Measurements from ENCODE around the gene SETMAR. TPM values are rescaled to one million over a fixed set of nuclear protein-coding genes. Genes with fewer than 3 reads are reported as not detected.
"Not testable (repeated sequence)": the region's sequence is repeated elsewhere in the genome, so short reads cannot be mapped to it uniquely, and the experiment has no call there.

SETMAR gene
- total RNA-seq, 1 experiment from 2014 or later, result 9.4 TPM

GRCh38 chr3:4323246-4324027 lies 20.3 kb downstream of the SETMAR start:
- no peaks in the 10 kb centered on the region for H3K4me1 ChIP-seq (ENCODE audit: control insufficient read depth in 1 of 2, insufficient read depth in 2 of 2, low read length in 2 of 2)
- intact Hi-C loops (cut with micrococcal nuclease), result no loop called here
- no peaks in the 10 kb centered on the region for H3K9me2 ChIP-seq (ENCODE audit: insufficient read depth)
- TF ChIP-seq SRF (IDR thresholded peaks at IDR 0.05; ENCODE audit: low read depth), result no peak
- no peaks in the 10 kb centered on the region for H4K20me1 ChIP-seq (ENCODE audit: insufficient read depth)
- H3K4me3 ChIP-seq (replicated peaks in 1 of 2; ENCODE audit: low read depth in 1 of 2, low read length in 2 of 2), result no peak overlapping the region
- H3K27ac ChIP-seq (ENCODE audit: low read depth, low read length), result no peak overlapping the region
- H2AFZ ChIP-seq (ENCODE audit: low read depth, low read length, poor library complexity, severe bottlenecking), result no peak overlapping the region
- ChIA-PET RAD21 (ENCODE audit: low non-redundant PET in 1 of 2, low total read pairs in 2 of 2, uncharacterized antibody in 2 of 2, unreplicated experiment in 2 of 2) (no interaction called here), CTCF (no interaction called here), POLR2A (no interaction called here)
- no peaks in the 10 kb centered on the region for H3K9me3 ChIP-seq (ENCODE audit: control insufficient read depth in 1 of 2, insufficient read depth in 1 of 2, low read depth in 1 of 2, low read length in 2 of 2)
- no TSS peak for BruUV-seq (replicated peaks)
- H3K4me2 ChIP-seq (ENCODE audit: low read length), result no peak overlapping the region
- no peaks in the 10 kb centered on the region for H3K27me3 ChIP-seq (ENCODE audit: insufficient read depth, low read length)
- no peak overlapping the region for H3K9ac ChIP-seq (ENCODE audit: low read length)
- H3K36me3 ChIP-seq (ENCODE audit: control insufficient read depth in 1 of 2, insufficient read depth in 2 of 2, low read length in 2 of 2), result no peaks in the 10 kb centered on the region
- DNase-seq (ENCODE audit: low read depth, low spot score), result no peak
- no peak for ATAC-seq
- no peaks in the 10 kb centered on the region for H3K79me2 ChIP-seq (ENCODE audit: insufficient read depth, low read length)

- no peak for TF ChIP-seq EGR1 (IDR thresholded peaks at IDR 0.05; ENCODE audit: low read depth)
- no peak for TF ChIP-seq ZBTB33 (IDR thresholded peaks at IDR 0.05; ENCODE audit: extremely low read depth, insufficient replicate concordance, low read length)
- TF ChIP-seq POLR2AphosphoS5 (IDR thresholded peaks at IDR 0.05; ENCODE audit: low read depth, low read length), result no peak
- TF ChIP-seq EZH2phosphoT487 (IDR thresholded peaks at IDR 0.05; ENCODE audit: borderline replicate concordance), result no peak
- no peak for TF ChIP-seq SRF (IDR thresholded peaks at IDR 0.05; ENCODE audit: low read depth)
- no peak for TF ChIP-seq ZNF274 (IDR thresholded peaks at IDR 0.05; ENCODE audit: low read depth, low read length)
- ATAC-seq (no peak), DNase-seq (ENCODE audit: low read depth, low spot score) (no peak)
- H3K9me2 ChIP-seq (ENCODE audit: insufficient read depth), result no peaks in the 10 kb centered on the region
- no peak overlapping the region for H3K4me2 ChIP-seq (ENCODE audit: low read length)
- no peaks in the 10 kb centered on the region for H3K27me3 ChIP-seq (ENCODE audit: insufficient read depth, low read length)
- no peaks in the 10 kb centered on the region for H3K79me2 ChIP-seq (ENCODE audit: insufficient read depth, low read length)
- H3K27ac ChIP-seq (ENCODE audit: low read depth, low read length), result no peak overlapping the region
- H3K36me3 ChIP-seq (ENCODE audit: control insufficient read depth in 1 of 2, insufficient read depth in 2 of 2, low read length in 2 of 2), result no peaks in the 10 kb centered on the region
- no peak overlapping the region for H3K9ac ChIP-seq (ENCODE audit: low read length)
- RAD21 ChIA-PET (ENCODE audit: low non-redundant PET in 1 of 2, low total read pairs in 2 of 2, uncharacterized antibody in 2 of 2, unreplicated experiment in 2 of 2), result no interaction called here
- peaks cover 0 to 3% of the 10 kb centered on the region in 2 experiments; a peak in 1 of 4 replicates for H3K9me3 ChIP-seq (ENCODE audit: control insufficient read depth in 1 of 2, insufficient read depth in 1 of 2, low read depth in 1 of 2, low read length in 2 of 2)
- intact Hi-C loops (cut with micrococcal nuclease), result no loop called here
- CTCF ChIA-PET, result interaction anchor here (1.2 kb wide), 1 partner anchor 307 kb away, joined by 3 read pairs; no protein-coding TSS in a partner anchor
- no peaks in the 10 kb centered on the region for H3K4me1 ChIP-seq (ENCODE audit: control insufficient read depth in 1 of 2, insufficient read depth in 2 of 2, low read length in 2 of 2)
- POLR2A ChIA-PET, result no interaction called here
- H2AFZ ChIP-seq (ENCODE audit: low read depth, low read length, poor library complexity, severe bottlenecking), result no peak overlapping the region
- no peak overlapping the region for H3K4me3 ChIP-seq (replicated peaks in 1 of 2; ENCODE audit: low read depth in 1 of 2, low read length in 2 of 2)
- no TSS peak for BruUV-seq (replicated peaks)
- H4K20me1 ChIP-seq (ENCODE audit: insufficient read depth), result no peaks in the 10 kb centered on the region
Observed at GRCh38 chr3:4326868-4327267, 23.7 kb downstream of the SETMAR start.

DNA sequence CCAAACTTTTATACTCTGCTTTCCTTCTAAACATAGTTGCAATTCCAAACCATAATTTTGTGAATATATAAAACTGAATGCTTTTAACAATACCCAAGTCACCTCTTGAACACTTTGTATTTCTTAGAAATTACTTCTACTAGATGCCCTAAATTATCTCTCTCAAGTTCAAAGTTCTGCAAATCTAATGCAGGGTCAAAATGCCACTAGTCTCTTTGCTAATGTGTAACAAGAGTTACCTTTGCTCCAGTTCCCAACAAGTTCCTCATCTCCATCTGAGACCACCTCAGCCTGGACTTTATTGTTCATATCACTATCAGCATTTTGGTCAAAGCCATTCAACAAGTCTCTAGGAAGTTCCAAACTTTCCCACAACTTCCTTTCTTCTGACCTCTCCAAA lies 26.6 kb downstream of the SETMAR start:
- H3K4me1 ChIP-seq (ENCODE audit: control insufficient read depth in 1 of 2, insufficient read depth in 2 of 2, low read length in 2 of 2); H3K4me3 ChIP-seq (replicated peaks in 1 of 2; ENCODE audit: low read depth in 1 of 2, low read length in 2 of 2); H4K20me1 ChIP-seq (ENCODE audit: insufficient read depth); H3K9ac ChIP-seq (ENCODE audit: low read length); H3K36me3 ChIP-seq (ENCODE audit: control insufficient read depth in 1 of 2, insufficient read depth in 2 of 2, low read length in 2 of 2); RAD21 ChIA-PET (ENCODE audit: low non-redundant PET in 1 of 2, low total read pairs in 2 of 2, uncharacterized antibody in 2 of 2, unreplicated experiment in 2 of 2); H3K4me2 ChIP-seq (ENCODE audit: low read length); H3K27ac ChIP-seq (ENCODE audit: low read depth, low read length); H3K27me3 ChIP-seq (ENCODE audit: insufficient read depth, low read length); H3K9me3 ChIP-seq (ENCODE audit: control insufficient read depth in 1 of 2, insufficient read depth in 1 of 2, low read depth in 1 of 2, low read length in 2 of 2); H3K9me2 ChIP-seq (ENCODE audit: insufficient read depth); DNase-seq (ENCODE audit: low read depth, low spot score); ATAC-seq; CTCF ChIA-PET; BruUV-seq (replicated peaks); POLR2A ChIA-PET; H2AFZ ChIP-seq (ENCODE audit: low read depth, low read length, poor library complexity, severe bottlenecking); H3K79me2 ChIP-seq (ENCODE audit: insufficient read depth, low read length): not testable (repeated sequence)
- intact Hi-C loops (cut with micrococcal nuclease), result loop anchor here (5.0 kb wide), 1 partner anchor 302 kb away; no protein-coding TSS in a partner anchor
